Right atrium auricular region (tissue), 2 donors: Measurements from ENCODE around the gene NCOA7. TPM values are rescaled to one million over a fixed set of nuclear protein-coding genes. Genes with fewer than 3 reads are reported as not detected.

Source experiments
- DNase-seq: peaks from one replicate; pipeline ENCODE4 v3.0.0-alpha.2; 2019; ENCODE audit warnings: low spot score
- H3K27ac ChIP-seq, 2 donors: fragments of 200-600 bp; sonication (generic); 1 replicate in 1 of 2; 2 replicates in 1 of 2; pipeline ENCODE4 v1.5.1; 2016 to 2019
- H3K27me3 ChIP-seq, 2 donors: fragments of 200-600 bp; sonication (generic); one replicate each; pipeline versions ENCODE4 v1.5.1 to v1.6.0; 2017 to 2019
- H3K36me3 ChIP-seq: fragments of 200-600 bp; sonication (generic); one replicate; pipeline ENCODE4 v1.5.1; 2016
- H3K4me1 ChIP-seq, 2 donors: fragments of 200-600 bp; sonication (generic); one replicate each; pipeline versions ENCODE4 v1.5.1 to v1.6.0; 2017 to 2019
- H3K4me3 ChIP-seq, 2 donors: fragments of 200-600 bp; sonication (generic); 1 replicate in 1 of 2; 2 replicates in 1 of 2; pipeline ENCODE4 v1.5.1; 2017 to 2019; ENCODE audit warnings: mild to moderate bottlenecking in 1 of 2, moderate library complexity in 1 of 2
- H3K9me3 ChIP-seq, 2 donors: fragments of 200-600 bp; sonication (generic); one replicate each; pipeline ENCODE4 v1.5.1; 2019
- total RNA-seq, 2 donors: library from RNA; depleted of rRNA; stranded (reverse); fragments of >200 nt; gene quantifications; one replicate each; pipeline ENCODE4 v1.1.0, GENCODE V29; 2016
- TF ChIP-seq, protein P1 (sequence below), 2 donors: fragments of 200-600 bp; sonication (generic); IDR thresholded peaks; one replicate each; pipeline ENCODE4 v1.5.1; 2019; ENCODE audit warnings: antibody characterized with exemption in 2 of 2

Gene NCOA7
- total RNA-seq, 2 donors from 2014 or later, result 12.2 to 12.7 TPM

GRCh38 chr6:125828476-125829039, 37.8 kb downstream of the NCOA7 start:
- Histone ChIP-seq H3K4me3 (no peak overlapping the region), H3K9me3 (no peaks in the 10 kb centered on the region)

DNA sequence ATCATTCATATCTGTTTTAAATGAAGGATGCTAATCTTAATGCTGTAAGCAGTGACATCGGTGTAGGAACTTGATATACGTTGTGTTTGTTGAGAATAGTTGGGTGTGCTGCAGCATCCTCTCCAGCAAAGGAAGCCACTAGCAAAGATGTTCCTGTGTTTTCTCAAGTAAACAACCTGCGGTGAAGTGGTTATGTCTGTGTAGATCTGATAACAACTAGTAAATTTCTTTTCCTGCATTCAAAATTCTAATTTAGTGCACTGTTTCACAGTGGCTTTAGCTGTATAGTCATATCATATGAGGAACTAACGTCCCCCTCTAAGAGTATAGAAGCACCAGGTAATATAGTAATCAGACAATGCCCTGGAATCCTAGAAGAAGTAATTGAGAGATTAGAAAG, 38.7 kb downstream of the NCOA7 start:
- no peak for DNase-seq
- Histone ChIP-seq H3K4me1 (peaks cover 0 to 23% of the 10 kb centered on the region in 2 donors), H3K4me3 (no peak overlapping the region), H3K36me3 (no peaks in the 10 kb centered on the region), H3K27me3 (no peaks in the 10 kb centered on the region), H3K9me3 (no peaks in the 10 kb centered on the region), H3K27ac (no peak overlapping the region)
- TF ChIP-seq, protein P1, sequence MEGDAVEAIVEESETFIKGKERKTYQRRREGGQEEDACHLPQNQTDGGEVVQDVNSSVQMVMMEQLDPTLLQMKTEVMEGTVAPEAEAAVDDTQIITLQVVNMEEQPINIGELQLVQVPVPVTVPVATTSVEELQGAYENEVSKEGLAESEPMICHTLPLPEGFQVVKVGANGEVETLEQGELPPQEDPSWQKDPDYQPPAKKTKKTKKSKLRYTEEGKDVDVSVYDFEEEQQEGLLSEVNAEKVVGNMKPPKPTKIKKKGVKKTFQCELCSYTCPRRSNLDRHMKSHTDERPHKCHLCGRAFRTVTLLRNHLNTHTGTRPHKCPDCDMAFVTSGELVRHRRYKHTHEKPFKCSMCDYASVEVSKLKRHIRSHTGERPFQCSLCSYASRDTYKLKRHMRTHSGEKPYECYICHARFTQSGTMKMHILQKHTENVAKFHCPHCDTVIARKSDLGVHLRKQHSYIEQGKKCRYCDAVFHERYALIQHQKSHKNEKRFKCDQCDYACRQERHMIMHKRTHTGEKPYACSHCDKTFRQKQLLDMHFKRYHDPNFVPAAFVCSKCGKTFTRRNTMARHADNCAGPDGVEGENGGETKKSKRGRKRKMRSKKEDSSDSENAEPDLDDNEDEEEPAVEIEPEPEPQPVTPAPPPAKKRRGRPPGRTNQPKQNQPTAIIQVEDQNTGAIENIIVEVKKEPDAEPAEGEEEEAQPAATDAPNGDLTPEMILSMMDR (IDR thresholded peaks at IDR 0.05), result no peak

More at GRCh38 chr6:125828476-125829039, 37.8 kb downstream of the NCOA7 start:
- no peaks in the 10 kb centered on the region for H3K36me3 ChIP-seq
- DNase-seq, result no peak
- TF ChIP-seq, protein P1 (IDR thresholded peaks at IDR 0.05), result no peak
- H3K27ac ChIP-seq, result peak overlapping the region; percentile 2 to 57
- H3K27me3 ChIP-seq, result no peaks in the 10 kb centered on the region
- H3K4me1 ChIP-seq, result peaks cover 0 to 16% of the 10 kb centered on the region in 2 donors

DNA sequence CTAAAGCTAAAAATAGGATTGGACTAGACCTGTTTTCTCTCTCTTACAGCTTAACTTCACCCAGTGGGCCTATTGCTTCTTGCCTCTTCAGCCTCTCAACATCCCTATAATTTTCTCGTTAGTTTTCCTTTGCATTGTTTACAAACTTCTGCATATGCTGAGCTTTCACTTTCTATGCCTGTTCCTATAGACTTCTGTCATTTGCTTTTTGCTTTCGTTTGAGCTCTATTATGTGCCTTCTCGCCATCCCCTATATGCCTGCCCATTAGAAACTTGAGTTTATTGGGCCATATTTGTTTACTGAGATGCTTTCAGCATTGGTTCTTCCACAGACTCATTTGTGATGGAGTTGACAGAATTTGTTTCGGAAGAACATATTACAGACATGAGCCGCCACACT, 40.9 kb downstream of the NCOA7 start:
- no peaks in the 10 kb centered on the region for H3K36me3 ChIP-seq
- peaks cover 0 to 36% of the 10 kb centered on the region in 2 donors for H3K4me1 ChIP-seq
- H3K4me3 ChIP-seq, result no peak overlapping the region
- no peak for DNase-seq
- TF ChIP-seq, protein P1 (IDR thresholded peaks at IDR 0.05), result no peak
- no peaks in the 10 kb centered on the region for H3K9me3 ChIP-seq
- no peaks in the 10 kb centered on the region for H3K27me3 ChIP-seq
- no peak overlapping the region for H3K27ac ChIP-seq

GRCh38 chr6:125832391-125833117, 41.8 kb downstream of the NCOA7 start:
- Histone ChIP-seq H3K9me3 (no peaks in the 10 kb centered on the region), H3K4me3 (no peak overlapping the region), H3K36me3 (no peaks in the 10 kb centered on the region), H3K4me1 (peaks cover 0 to 36% of the 10 kb centered on the region in 2 donors), H3K27me3 (no peaks in the 10 kb centered on the region), H3K27ac (peak overlapping the region in 1 of 2 donors; percentile 20)
- DNase-seq, result no peak
- TF ChIP-seq, protein P1 (IDR thresholded peaks at IDR 0.05), result no peak

DNA sequence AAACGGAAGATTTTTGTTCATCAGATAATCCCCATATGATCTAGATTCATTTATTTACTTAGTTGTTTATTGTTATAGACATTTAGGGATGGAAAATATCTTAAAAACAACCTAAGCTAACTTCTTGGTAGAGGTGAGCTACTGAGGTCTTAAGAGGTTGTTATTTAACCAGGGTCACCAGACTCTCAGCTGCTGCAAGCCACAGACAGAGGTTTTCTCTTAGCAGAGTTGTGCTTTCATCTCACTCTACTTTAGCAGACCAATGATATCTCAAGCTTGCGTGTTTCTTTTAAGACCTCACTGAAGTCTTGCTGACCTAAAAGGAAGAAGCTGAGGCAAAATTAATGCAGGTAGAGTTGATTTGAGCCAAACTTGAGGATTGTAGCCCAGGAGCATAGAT, 43.6 kb downstream of the NCOA7 start:
- Histone ChIP-seq H3K27me3 (no peaks in the 10 kb centered on the region), H3K4me3 (no peak overlapping the region), H3K4me1 (peaks cover 0 to 36% of the 10 kb centered on the region in 2 donors), H3K27ac (peak overlapping the region; percentile 60 to 68), H3K36me3 (no peaks in the 10 kb centered on the region), H3K9me3 (no peaks in the 10 kb centered on the region)
- no peak for DNase-seq
- TF ChIP-seq, protein P1 (IDR thresholded peaks at IDR 0.05), result no peak
